COLO829 (cell line): Measurements from ENCODE around the gene CYBA.

Experiments
- DNase-seq: peaks from one replicate; pipeline ENCODE4 v3.0.0; 2012; ENCODE audit warnings: low spot score

CYBA gene

GRCh38 chr16:88628512-88628974, 22.3 kb downstream of the CYBA start:
- DNase-seq = no peak

- DNase-seq = no peak
Observed at GRCh38 chr16:88627531-88628411, 23.1 kb downstream of the CYBA start.

GRCh38 chr16:88626646-88627045, 24.2 kb downstream of the CYBA start:
- no peak for DNase-seq

GRCh38 chr16:88624977-88625576, 25.8 kb downstream of the CYBA start:
- DNase-seq = no peak

GRCh38 chr16:88624481-88624880, 26.4 kb downstream of the CYBA start:
- no peak for DNase-seq

- DNase-seq = no peak
Observed at GRCh38 chr16:88623858-88624257, 27.0 kb downstream of the CYBA start.

GRCh38 chr16:88622866-88623265, 28.0 kb downstream of the CYBA start:
- DNase-seq = no peak

- DNase-seq = no peak
Observed at GRCh38 chr16:88622125-88622524, 28.7 kb downstream of the CYBA start.

GRCh38 chr16:88619859-88620815, 30.7 kb downstream of the CYBA start:
- DNase-seq = no peak

- no peak for DNase-seq
Observed at GRCh38 chr16:88618956-88619667, 31.7 kb downstream of the CYBA start.

- DNase-seq = no peak
Observed at GRCh38 chr16:88618182-88618955, 32.5 kb downstream of the CYBA start.

GRCh38 chr16:88617268-88618031, 33.4 kb downstream of the CYBA start:
- no peak for DNase-seq

- DNase-seq = no peak
Observed at GRCh38 chr16:88616736-88617135, 34.1 kb downstream of the CYBA start.

- no peak for DNase-seq
Observed at GRCh38 chr16:88616320-88616719, 34.5 kb downstream of the CYBA start.

- no peak for DNase-seq
Observed at GRCh38 chr16:88614818-88615580, 35.9 kb downstream of the CYBA start.

- DNase-seq = no peak
Observed at GRCh38 chr16:88613911-88614817, 36.7 kb downstream of the CYBA start.

GRCh38 chr16:88613293-88613692, 37.6 kb downstream of the CYBA start:
- no peak for DNase-seq
